GM13976 (cell line): ENCODE data around the gene PRR5L.

Experiments used
- DNase-seq: peaks from one replicate; pipeline ENCODE4 v3.0.0; 2012; ENCODE audit warnings: low spot score
- in situ Hi-C: fragments of 300-500 bp; cut with MboI; formaldehyde crosslinking; loops from one replicate; pipeline ENCODE4 v1.12.0; 2022; ENCODE audit warnings: low sequenced_read_pairs, mixed read lengths, inconsistent platforms; ENCODE audit not compliant: unreplicated experiment
- TF ChIP-seq, protein P1 (sequence below): IDR thresholded peaks from 2 replicates; pipeline ENCODE4 v1.5.1; 2012; ENCODE audit warnings: borderline replicate concordance, mild to moderate bottlenecking; ENCODE audit not compliant: insufficient read depth; ENCODE audit errors: extremely low read depth, missing control alignments, control extremely low read depth

PRR5L gene

DNA sequence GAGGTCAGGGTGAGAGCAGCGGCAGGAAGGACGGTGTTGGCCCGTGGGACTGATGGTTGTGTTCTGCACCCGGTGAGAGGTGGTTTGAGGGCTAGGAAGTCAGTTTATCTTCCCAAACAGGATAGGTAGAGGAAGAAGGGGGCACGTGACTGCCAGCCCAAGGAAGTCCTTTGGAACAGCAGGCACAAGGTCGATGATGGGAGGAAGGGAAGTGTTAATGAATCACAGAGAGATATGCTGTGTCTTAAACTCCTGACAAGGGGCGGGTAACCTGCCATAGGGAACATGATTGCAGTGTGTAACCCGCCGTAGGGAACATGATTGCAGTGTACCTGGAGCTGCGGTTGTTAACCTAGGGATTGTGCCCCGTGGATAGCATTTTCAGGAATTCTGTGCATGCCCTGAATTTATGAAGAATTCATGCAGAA, 49.0 kb downstream of the PRR5L start:
- TF ChIP-seq, protein P1, sequence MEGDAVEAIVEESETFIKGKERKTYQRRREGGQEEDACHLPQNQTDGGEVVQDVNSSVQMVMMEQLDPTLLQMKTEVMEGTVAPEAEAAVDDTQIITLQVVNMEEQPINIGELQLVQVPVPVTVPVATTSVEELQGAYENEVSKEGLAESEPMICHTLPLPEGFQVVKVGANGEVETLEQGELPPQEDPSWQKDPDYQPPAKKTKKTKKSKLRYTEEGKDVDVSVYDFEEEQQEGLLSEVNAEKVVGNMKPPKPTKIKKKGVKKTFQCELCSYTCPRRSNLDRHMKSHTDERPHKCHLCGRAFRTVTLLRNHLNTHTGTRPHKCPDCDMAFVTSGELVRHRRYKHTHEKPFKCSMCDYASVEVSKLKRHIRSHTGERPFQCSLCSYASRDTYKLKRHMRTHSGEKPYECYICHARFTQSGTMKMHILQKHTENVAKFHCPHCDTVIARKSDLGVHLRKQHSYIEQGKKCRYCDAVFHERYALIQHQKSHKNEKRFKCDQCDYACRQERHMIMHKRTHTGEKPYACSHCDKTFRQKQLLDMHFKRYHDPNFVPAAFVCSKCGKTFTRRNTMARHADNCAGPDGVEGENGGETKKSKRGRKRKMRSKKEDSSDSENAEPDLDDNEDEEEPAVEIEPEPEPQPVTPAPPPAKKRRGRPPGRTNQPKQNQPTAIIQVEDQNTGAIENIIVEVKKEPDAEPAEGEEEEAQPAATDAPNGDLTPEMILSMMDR: no peak

DNA sequence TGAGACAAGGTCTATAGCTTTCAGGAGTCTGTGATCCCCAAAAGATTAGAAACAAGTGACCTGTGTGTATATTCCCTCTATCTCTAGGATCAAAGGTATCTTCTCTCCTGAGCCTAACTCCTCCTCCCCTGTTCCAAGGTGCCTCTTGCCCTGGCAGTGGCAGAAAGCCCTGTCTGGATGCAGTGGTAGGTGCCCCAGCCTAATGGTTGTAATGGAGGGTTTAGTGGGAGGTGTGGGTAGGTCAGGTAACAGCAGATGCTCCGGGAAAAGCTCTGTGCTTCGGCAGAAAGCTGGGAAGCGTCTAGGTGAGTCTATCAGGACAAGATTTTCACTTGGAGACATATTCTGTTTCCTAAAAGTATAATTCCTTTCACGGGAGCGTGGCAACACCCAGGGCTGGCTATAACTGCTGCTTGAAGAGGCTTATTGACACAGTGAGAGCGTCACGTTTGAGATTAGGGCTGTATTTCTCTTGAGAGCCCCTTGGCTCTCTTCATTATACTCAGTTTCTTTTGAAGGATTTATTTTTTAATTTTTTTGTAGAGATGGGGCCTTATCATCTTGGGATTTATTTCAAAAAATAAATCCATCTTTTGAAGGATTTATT, 49.5 kb downstream of the PRR5L start:
- no peak for DNase-seq
- in situ Hi-C loops: no loop called here
- TF ChIP-seq, protein P1: no peak

More for the DNA sequence above, 49.0 kb downstream of the PRR5L start:
- DNase-seq: no peak
- in situ Hi-C loops: no loop called here

DNA sequence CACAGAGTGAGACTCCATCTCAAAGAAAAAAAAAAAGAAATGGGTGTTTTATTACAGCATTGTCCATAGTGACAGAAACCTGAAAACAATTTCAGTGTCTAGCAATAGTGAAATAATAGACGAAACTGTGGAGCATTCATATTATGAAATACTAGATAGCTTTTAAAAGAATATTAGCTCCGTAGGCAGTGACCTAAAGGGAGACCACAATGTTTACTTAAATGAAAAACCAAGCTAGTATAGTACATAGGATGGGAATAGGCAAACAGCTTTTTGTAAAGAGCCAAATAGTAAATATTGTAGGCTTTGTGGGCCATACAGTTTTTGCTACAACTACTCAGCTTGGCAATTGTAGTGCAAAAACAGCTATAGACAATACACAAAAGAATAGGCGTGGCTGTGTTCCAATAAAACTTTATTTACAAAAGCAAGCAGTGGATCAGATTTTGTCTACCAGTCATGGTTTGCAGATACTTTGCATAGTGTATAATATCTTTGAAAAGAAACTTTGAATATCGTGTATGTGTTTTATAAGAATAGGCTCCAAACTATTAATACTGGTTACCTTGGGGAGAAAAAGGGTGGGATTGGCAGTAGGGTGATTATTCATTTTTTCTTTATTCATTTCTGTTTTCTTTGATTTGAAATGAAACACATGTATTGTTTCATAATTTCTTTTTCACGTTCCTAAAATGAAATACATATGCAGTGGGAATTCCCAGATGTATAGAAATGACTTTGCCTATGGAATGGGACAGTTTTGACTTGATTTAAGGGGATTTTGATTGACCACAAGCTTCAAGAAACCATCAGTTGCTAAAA, 50.7 kb downstream of the PRR5L start:
- TF ChIP-seq, protein P1: no peak
- in situ Hi-C loops: no loop called here
- no peak for DNase-seq

DNA sequence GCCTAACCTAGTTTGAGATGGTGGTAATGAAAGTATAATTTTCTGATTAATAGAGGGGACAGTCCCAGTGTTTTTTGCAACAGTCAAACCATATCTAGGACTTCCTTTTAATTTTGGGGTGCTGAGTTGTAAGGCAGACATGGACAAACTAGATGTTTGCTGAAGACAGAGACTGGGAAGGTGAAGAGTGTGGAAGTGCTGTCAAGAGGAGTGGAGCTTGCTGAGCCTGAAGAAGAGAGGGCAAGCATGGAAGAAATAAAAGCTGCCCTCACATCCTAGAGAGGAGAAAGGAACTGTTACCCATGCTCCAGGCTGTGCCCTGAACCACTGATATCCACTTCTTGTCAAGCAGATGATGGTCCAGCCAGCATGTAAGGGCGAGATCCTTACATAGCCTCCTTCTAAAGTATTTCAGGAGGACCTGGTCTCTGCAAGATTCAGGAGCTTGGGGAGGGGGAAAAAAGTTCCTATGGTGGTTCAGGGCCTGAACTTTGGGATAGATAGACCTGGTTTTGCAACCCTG, 51.4 kb downstream of the PRR5L start:
- no peak for DNase-seq
- TF ChIP-seq, protein P1: no peak
- in situ Hi-C loops: no loop called here

DNA sequence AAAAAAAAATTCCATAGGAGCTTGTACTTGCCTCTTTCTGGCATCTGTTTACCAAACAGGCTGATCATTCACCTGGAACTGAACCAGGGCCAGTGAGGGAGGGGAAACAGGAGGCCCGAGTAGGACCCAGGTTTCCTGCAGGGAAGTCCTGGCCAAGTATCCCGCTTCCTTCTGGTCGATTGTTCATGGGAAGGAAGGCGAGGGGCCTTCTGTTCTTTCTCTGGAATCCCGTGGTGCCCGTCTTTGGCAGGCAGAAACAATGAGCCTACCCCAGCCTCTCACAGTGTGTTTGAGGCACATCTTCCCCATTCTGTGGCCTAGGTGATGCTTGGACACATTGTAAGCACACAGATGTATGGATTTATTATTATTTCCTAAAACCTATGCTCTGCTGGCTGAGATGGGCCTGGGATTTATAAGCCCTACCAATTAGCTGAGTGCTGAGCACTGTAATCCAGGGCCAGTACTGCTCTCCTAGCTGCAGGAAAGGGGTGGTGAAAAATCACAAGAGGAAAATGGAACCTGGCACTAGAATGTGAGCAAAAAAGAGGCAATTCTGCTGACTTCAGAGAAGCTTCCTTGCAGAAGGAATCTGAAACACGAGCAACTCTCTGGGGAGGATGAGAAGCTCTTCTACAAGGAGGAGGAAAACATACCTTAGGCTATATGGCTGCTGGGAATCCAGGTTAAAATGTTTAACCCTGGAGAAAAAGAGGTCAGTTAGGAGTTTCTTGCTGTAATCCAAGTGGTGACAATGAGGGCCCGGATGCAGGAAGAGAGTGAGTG, 53.5 kb downstream of the PRR5L start:
- TF ChIP-seq, protein P1: no peak
- in situ Hi-C loops: no loop called here
- no peak for DNase-seq

DNA sequence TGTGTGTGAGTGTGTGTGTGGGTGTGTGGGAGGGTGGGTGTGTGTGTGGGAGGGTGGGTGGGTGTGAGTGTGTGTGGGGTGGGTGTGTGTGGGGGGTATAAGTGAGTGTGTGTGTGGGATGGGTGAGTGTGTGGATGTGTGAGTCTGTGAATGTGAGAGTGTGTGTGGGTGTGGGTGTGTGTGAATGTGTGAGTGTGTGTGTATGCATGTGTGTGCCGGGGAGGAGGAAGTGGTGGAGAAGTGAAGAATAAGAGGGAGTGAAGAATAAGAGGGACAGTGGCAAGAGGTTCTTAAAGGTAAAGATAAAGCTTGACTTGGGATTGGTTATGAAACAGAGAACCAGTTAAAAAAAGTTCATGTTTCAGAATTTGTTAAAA, 54.0 kb downstream of the PRR5L start:
- DNase-seq: no peak
- TF ChIP-seq, protein P1: no peak
- in situ Hi-C loops: no loop called here
